HUES48 (cell line): ENCODE data around the gene TMEM131L.

ENCODE experiments used
- H3K27ac ChIP-seq: one replicate; pipeline ENCODE4 v1.7.0; 2013; ENCODE audit warnings: low read depth, low read length, inconsistent platforms
- H3K27me3 ChIP-seq: 2 replicates; pipeline ENCODE4 v1.6.1; 2013; ENCODE audit warnings: mild to moderate bottlenecking, low read length; ENCODE audit not compliant: control insufficient read depth, insufficient read depth
- H3K36me3 ChIP-seq: 2 replicates; pipeline ENCODE4 v1.6.1; 2013; ENCODE audit warnings: low read length; ENCODE audit not compliant: control insufficient read depth, insufficient read depth
- H3K4me1 ChIP-seq: 2 replicates; pipeline ENCODE4 v1.6.1; 2013; ENCODE audit warnings: mild to moderate bottlenecking, low read length; ENCODE audit not compliant: control insufficient read depth, insufficient read depth
- H3K4me3 ChIP-seq: 2 replicates; pipeline ENCODE4 v1.5.1; 2013; ENCODE audit warnings: mild to moderate bottlenecking, low read depth, low read length
- H3K9ac ChIP-seq: 2 replicates; pipeline ENCODE4 v1.6.1; 2013; ENCODE audit warnings: mild to moderate bottlenecking, low read depth, low read length, moderate library complexity
- H3K9me3 ChIP-seq: 2 replicates; pipeline ENCODE4 v1.6.1; 2013; ENCODE audit warnings: low read length; ENCODE audit not compliant: control insufficient read depth, insufficient read depth

Gene TMEM131L

DNA sequence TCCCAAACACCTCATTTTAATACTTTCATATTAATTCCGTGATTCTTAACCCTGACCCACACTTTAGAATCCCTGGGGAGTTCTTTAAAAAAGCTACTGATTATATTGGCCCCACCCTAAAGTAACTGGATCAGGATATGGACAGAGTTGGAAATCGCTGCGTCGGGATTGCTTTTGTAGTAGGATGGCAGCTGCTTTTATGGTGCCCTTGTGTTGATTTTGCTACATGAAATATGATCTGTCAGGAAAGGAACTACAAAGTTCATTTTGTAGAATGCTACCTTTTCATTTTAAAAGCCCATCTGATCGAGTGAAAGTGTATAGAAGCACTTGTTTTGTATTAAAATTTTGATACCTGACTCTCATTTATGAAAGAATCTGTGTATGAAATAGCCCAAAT lies 43.6 kb downstream of the TMEM131L start:
- no peak overlapping the region for H3K9ac ChIP-seq
- no peak overlapping the region for H3K4me3 ChIP-seq
- H3K27ac ChIP-seq, result no peak overlapping the region
- peaks cover 30% of the 10 kb centered on the region for H3K4me1 ChIP-seq
- peaks cover 7% of the 10 kb centered on the region; the same call in 1 of the 2 replicates for H3K36me3 ChIP-seq
- no peaks in the 10 kb centered on the region for H3K27me3 ChIP-seq
- no peaks in the 10 kb centered on the region for H3K9me3 ChIP-seq

DNA sequence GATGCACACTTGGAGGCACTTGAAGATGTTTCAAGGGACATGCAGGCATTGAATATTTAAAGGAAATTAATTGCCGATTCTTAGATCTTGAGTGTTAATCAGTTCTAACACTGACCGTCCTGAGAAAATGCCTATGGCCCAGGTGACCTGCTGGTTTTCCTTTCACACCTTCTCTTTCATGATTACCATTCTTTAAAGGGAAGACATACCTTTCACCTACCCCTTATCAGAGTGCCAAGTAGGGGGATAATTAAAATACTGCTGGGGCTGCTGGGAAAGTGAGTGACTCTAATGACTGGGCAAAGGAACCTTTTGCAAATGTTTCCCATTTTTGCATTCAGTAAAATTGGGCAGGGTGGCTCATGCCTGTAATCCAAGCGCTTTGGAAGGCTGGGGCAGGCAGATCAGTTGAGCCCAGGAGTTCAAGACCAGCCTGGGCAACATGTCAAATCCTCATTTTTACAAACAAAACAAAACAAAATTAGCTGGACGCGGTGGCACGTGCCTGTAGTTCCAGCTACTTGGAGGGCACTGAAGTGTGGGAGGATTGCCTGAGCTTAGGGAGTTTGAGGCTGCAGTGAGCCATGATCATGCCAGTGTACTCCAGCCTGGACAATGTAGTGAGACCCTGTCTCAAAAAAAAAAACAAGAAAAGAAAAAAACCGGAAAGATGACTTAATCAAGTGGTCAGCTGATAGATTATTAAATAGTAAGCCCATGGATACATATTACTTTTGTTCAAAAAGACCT lies 44.3 kb downstream of the TMEM131L start:
- H3K4me1 ChIP-seq, result peaks cover 30% of the 10 kb centered on the region
- H3K36me3 ChIP-seq, result peaks cover 4% of the 10 kb centered on the region; the same call in 1 of the 2 replicates
- H3K27ac ChIP-seq, result no peak overlapping the region
- H3K4me3 ChIP-seq, result no peak overlapping the region
- H3K9ac ChIP-seq, result no peak overlapping the region
- no peaks in the 10 kb centered on the region for H3K9me3 ChIP-seq
- H3K27me3 ChIP-seq, result no peaks in the 10 kb centered on the region

DNA sequence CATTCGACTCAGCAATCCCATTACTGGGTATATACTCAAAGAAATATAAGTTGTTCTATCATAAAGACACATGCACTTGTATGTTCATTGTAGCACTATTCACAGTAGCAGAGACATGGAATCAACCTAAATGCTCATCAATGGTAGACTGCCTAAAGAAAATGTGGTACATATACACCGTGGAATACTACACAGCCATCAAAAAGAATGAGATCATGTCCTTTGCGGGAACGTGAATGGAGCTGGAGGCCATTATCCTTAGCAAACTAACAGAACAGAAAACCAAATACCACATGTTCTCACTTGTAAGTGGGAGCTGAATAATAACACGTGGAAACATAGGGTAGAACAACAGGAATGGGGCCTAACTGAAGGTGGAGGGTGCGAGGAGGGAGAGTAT lies 44.9 kb downstream of the TMEM131L start:
- no peak overlapping the region for H3K9ac ChIP-seq
- no peaks in the 10 kb centered on the region for H3K9me3 ChIP-seq
- H3K36me3 ChIP-seq, result peaks cover 4% of the 10 kb centered on the region
- H3K4me1 ChIP-seq, result peaks cover 30% of the 10 kb centered on the region
- no peaks in the 10 kb centered on the region for H3K27me3 ChIP-seq
- no peak overlapping the region for H3K4me3 ChIP-seq
- H3K27ac ChIP-seq, result no peak overlapping the region

DNA sequence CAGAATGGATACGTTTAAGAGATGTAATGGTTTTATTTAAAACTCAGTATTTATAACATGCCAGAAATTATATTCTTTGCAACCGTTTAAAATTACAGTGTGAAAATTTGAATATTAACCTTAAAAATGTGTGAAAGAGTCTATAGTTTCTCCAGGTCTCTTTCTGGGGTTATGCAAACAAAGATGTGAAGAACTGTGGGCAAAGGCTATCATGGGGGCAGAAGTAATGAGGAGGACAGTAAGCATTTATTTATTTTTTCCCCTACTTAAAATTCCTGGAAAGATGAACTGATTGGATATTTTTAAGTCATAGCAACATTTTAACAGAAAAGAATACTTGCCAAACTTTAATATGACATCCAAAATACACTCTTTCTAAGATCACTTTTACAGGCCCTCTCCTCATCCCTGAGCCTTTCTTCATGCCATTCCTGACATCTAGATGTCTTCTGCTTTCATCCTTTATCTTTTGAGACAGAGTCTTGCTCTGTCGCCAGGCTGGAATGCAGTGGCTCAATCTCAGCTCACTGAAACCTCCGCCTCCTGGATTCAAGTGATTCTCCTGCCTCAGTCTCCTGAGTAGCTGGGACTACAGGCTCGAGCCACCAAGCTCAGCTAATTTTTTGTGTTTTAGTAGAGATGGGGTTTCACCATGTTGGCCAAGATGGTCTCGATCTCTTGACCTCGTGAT lies 46.1 kb downstream of the TMEM131L start:
- Histone ChIP-seq H3K9me3 (no peaks in the 10 kb centered on the region), H3K27me3 (no peaks in the 10 kb centered on the region), H3K9ac (no peak overlapping the region), H3K4me3 (no peak overlapping the region), H3K27ac (no peak overlapping the region), H3K4me1 (peaks cover 24% of the 10 kb centered on the region), H3K36me3 (peaks cover 4% of the 10 kb centered on the region)

DNA sequence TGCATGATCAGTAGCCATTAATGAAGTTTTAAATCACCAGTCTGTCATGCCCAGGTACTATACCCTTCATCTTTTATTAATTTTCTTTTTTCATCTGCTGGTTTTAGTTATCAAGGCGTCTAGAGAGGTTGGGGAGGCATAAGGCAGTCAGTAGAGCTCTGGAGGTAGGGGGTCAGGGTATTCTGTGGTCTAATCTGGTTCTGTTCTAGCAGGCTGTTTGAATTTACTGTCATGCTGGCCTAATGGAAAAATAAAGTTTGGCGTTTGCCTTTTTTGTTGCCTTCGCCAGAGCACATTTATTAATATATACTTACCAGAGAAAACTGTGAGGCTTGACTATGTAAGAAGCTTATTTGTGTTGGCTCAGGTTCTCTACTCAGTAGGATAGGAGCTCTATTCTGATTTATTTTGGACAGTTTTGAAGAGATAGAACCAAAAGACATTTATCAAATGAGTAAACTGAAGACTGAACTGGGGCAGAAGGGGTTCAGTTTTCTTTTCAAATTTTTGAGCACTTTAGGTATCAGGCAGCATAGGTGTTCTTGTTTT lies 46.9 kb downstream of the TMEM131L start:
- Histone ChIP-seq H3K9me3 (no peaks in the 10 kb centered on the region), H3K27me3 (no peaks in the 10 kb centered on the region), H3K4me1 (peaks cover 19% of the 10 kb centered on the region), H3K4me3 (no peak overlapping the region), H3K27ac (peak overlapping the region; percentile 44), H3K9ac (no peak overlapping the region), H3K36me3 (peaks cover 4% of the 10 kb centered on the region)

DNA sequence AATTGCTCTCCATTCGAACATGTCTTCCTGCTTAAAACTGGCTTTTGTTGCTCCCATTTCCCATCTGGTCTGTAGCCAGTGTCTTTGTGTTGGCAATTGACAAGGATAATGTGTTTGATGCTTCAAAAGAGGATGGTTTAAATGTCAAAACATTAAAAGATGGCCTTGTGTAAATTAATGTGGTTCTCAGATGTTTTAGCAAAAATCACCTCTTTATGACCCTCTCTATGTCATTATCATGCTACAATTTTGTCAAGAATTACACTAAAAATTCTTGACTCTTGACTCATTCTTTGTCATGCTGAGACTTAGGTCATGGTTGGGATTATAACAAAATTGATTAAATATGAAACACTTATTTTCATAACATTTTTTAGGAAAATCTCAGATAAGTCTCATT lies 47.4 kb downstream of the TMEM131L start:
- Histone ChIP-seq H3K4me1 (peaks cover 25% of the 10 kb centered on the region), H3K36me3 (peaks cover 3% of the 10 kb centered on the region), H3K27me3 (no peaks in the 10 kb centered on the region), H3K27ac (peak overlapping the region; percentile 85), H3K4me3 (no peak overlapping the region; the same call in 1 of the 2 replicates), H3K9ac (no peak overlapping the region), H3K9me3 (no peaks in the 10 kb centered on the region)

DNA sequence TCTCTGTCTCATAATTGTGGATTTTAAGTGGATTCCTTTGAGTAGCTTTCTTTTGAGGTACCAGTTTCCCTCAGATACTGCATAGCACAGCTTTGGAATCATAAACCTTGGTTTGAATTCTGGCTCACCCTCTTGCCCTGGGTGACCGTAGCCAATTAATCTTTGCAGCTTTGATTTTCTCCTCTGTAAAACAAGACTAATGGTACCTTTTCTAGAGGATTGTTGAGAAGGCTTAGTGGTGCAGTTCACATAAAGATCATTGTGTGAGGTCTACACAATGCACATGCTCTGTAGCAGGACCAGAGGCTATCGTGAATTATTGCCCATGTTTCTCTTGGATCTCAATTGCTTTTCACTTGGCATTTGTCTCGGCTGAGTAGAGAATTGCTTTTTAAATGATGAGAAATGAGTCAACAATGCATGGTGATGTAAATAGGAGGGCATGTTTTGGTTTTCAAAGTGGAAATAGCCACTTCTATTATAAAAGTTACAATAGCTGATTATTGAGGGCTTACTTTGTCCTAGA lies 47.9 kb downstream of the TMEM131L start:
- Histone ChIP-seq H3K36me3 (no peaks in the 10 kb centered on the region; the same call in 1 of the 2 replicates), H3K4me1 (peaks cover 29% of the 10 kb centered on the region), H3K27me3 (no peaks in the 10 kb centered on the region), H3K4me3 (no peak overlapping the region; the same call in 1 of the 2 replicates), H3K27ac (peak overlapping the region; percentile 85), H3K9me3 (no peaks in the 10 kb centered on the region), H3K9ac (no peak overlapping the region)

DNA sequence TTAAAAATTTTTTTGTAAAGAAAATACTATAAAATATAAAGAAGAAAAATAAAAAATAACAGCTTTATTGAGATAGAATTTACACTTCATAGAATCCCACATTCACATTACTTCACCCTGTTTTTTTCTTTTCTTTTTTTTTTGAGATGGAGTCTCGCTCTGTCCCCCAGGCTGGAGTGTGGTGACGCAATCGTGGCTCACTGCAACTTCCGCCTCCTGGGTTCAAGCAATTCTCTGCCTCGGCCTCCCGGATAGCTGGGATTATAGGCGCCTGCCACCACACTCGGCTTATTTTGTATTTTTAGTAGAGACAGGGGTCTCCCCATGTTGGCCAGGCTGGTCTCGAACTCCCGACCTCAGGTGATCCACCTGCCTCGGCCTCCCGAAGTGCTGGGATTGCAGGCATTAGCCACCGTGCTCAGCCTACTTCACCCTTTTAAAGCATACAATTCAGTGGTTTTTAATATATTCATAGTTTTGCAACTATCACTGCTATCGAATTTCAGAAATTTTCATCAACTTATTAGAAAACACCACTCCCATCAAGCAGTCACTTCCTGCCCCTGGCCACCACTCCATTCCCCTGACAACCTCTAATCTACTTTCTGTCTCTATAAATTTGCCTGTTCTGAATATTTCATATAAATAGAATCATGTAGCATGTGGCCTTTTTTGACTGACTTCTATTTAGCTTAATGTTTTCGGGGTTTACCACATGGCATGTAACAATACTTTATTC lies 48.7 kb downstream of the TMEM131L start:
- no peak overlapping the region for H3K9ac ChIP-seq
- no peak overlapping the region for H3K27ac ChIP-seq
- no peaks in the 10 kb centered on the region; the same call in 1 of the 2 replicates for H3K36me3 ChIP-seq
- H3K4me3 ChIP-seq, result no peak overlapping the region
- peaks cover 29% of the 10 kb centered on the region for H3K4me1 ChIP-seq
- no peaks in the 10 kb centered on the region for H3K9me3 ChIP-seq
- no peaks in the 10 kb centered on the region for H3K27me3 ChIP-seq

DNA sequence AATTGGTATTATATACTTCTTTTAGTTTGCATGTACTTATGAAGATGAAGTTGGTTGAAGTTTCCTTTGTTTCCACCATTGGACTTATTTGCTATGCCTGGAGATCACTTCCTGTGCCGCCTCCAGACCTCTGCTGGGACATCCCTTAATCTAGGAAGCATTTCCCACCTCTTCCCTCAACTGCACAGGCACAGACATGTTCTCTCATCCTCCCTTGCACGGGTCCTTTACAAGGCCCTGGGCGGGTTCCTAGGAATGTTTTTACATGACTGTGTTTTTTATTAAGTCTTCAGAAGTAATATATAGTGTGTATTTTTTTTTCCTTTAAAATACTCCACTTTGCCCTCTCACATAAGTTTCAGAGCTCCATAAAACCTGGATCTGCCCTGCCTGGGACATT lies 51.0 kb downstream of the TMEM131L start:
- no peak overlapping the region for H3K4me3 ChIP-seq
- no peak overlapping the region for H3K27ac ChIP-seq
- H3K9ac ChIP-seq, result no peak overlapping the region
- H3K9me3 ChIP-seq, result no peaks in the 10 kb centered on the region
- H3K36me3 ChIP-seq, result no peaks in the 10 kb centered on the region; the same call in 1 of the 2 replicates
- peaks cover 43% of the 10 kb centered on the region for H3K4me1 ChIP-seq
- no peaks in the 10 kb centered on the region for H3K27me3 ChIP-seq

DNA sequence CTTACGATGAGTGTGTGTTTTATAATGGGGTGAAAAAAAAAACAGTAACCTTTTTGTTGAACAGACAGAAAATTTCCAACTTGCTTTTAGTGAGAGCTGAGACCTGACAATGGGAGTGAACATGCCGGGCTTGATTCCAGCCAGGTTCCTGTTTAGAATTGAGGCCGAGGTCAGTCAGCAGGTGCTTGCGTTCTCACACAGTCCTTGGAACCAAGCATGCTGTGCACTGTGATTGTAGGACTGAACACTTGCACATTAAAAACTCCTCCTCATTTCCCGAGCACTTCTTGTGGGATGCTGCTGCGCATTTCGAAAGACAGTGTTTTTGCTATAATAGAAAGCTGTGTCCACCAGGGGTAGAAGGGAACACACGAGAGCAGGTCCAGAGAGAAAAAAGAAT lies 51.8 kb downstream of the TMEM131L start:
- Histone ChIP-seq H3K9ac (no peak overlapping the region), H3K27ac (no peak overlapping the region), H3K36me3 (no peaks in the 10 kb centered on the region; the same call in 1 of the 2 replicates), H3K9me3 (no peaks in the 10 kb centered on the region), H3K4me3 (no peak overlapping the region), H3K4me1 (peaks cover 47% of the 10 kb centered on the region), H3K27me3 (no peaks in the 10 kb centered on the region)
